HepG2 (cell line): ENCODE results near the gene ALG14. TPM values are rescaled to one million over a fixed set of nuclear protein-coding genes. Genes with fewer than 3 reads are reported as not detected.

Experiments used
- ARNT2 ChIP-seq: sonication (generic); formaldehyde crosslinking; IDR thresholded peaks from 2 replicates; pipeline ENCODE4 v1.8.0; 2022; ENCODE audit warnings: mild to moderate bottlenecking, low read depth, missing genetic modification reagents, moderate library complexity
- DMAP1 ChIP-seq: IDR thresholded peaks from 2 replicates; pipeline ENCODE4 v1.6.1; 2016
- EED ChIP-seq: sonication (generic); formaldehyde crosslinking; IDR thresholded peaks from 2 replicates; pipeline ENCODE4 v1.5.0; 2020; ENCODE audit warnings: mild to moderate bottlenecking, missing genetic modification reagents
- IRF2 ChIP-seq: IDR thresholded peaks from 2 replicates; pipeline ENCODE4 v1.6.1; 2018; ENCODE audit warnings: missing genetic modification reagents, missing compliant biosample characterization
- KLF16 ChIP-seq, 2 experiments: sonication (generic) in 1 of 2; formaldehyde crosslinking in 1 of 2; IDR thresholded peaks; 2 replicates each; pipeline versions ENCODE4 v1.6.1 to v1.8.0; 2016 to 2023; ENCODE audit warnings: missing genetic modification reagents in 2 of 2, missing compliant biosample characterization in 1 of 2
- MEF2D ChIP-seq: sonication (generic); formaldehyde crosslinking; IDR thresholded peaks from 2 replicates; pipeline ENCODE4 v1.5.1; 2020; ENCODE audit warnings: mild to moderate bottlenecking, missing genetic modification reagents
- SMAD3 ChIP-seq: sonication (generic); formaldehyde crosslinking; IDR thresholded peaks from 2 replicates; pipeline ENCODE4 v1.4.0; 2020; ENCODE audit warnings: missing genetic modification reagents
- STAG1 ChIP-seq: sonication (generic); formaldehyde crosslinking; IDR thresholded peaks from 2 replicates; pipeline ENCODE4 v1.4.0; 2020; ENCODE audit warnings: missing genetic modification reagents
- TMF1 ChIP-seq: sonication (generic); formaldehyde crosslinking; IDR thresholded peaks from 2 replicates; pipeline ENCODE4 v1.8.1; 2022; ENCODE audit warnings: low read depth, missing genetic modification reagents
- ZC3H13 ChIP-seq: sonication (generic); formaldehyde crosslinking; IDR thresholded peaks from 2 replicates; pipeline ENCODE4 v1.8.1; 2023; ENCODE audit warnings: mild to moderate bottlenecking, missing genetic modification reagents, moderate library complexity
- ZNF431 ChIP-seq: sonication (generic); formaldehyde crosslinking; IDR thresholded peaks from 2 replicates; pipeline ENCODE4 v1.9.0; 2022; ENCODE audit warnings: missing genetic modification reagents, low read depth, mild to moderate bottlenecking, borderline replicate concordance
- ZNF510 ChIP-seq: sonication (generic); formaldehyde crosslinking; IDR thresholded peaks from 2 replicates; pipeline ENCODE4 v1.4.0; 2020; ENCODE audit warnings: low read depth, mild to moderate bottlenecking, missing genetic modification reagents
- polyA plus RNA-seq, 8 experiments: library from polyadenylated mRNA; depleted of rRNA in 3 of 8; stranded (reverse) in 7 of 8; unstranded in 1 of 8; fragments of >200 nt; fragmentation: Illumina TruSeq in 4 of 8; extraction: Trizol in 4 of 8; gene quantifications; 2 replicates each; pipeline versions ENCODE4 v1.2.1 to v1.2.3, GENCODE V29; 2011 to 2016; ENCODE audit warnings: low read depth in 4 of 8, missing spikeins in 1 of 8, mixed read lengths in 1 of 8; ENCODE audit not compliant: insufficient read depth in 1 of 8
- total RNA-seq, 5 experiments: library from RNA; depleted of rRNA; stranded (reverse); fragments of >200 nt; fragmentation: Illumina TruSeq; extraction: Trizol; gene quantifications; 2 replicates each; pipeline ENCODE4 v1.2.3, GENCODE V29; 2016; ENCODE audit warnings: low read depth in 1 of 5
- TF ChIP-seq, protein P1 (sequence below): sonication (generic); formaldehyde crosslinking; IDR thresholded peaks from 2 replicates; pipeline ENCODE4 v1.4.0; 2020; ENCODE audit warnings: mild to moderate bottlenecking, missing genetic modification reagents
- TF ChIP-seq, protein P2 (sequence below): sonication (generic); formaldehyde crosslinking; IDR thresholded peaks from 2 replicates; pipeline ENCODE4 v1.5.0; 2020; ENCODE audit warnings: mild to moderate bottlenecking, low read depth, missing genetic modification reagents, borderline replicate concordance
- TF ChIP-seq, protein P3 (sequence below): sonication (generic); formaldehyde crosslinking; IDR thresholded peaks from 2 replicates; pipeline ENCODE4 v1.5.0; 2020; ENCODE audit warnings: missing genetic modification reagents
- TF ChIP-seq, protein P4 (sequence below): sonication (generic); formaldehyde crosslinking; IDR thresholded peaks from one replicate; pipeline ENCODE4 v1.5.1; 2020; ENCODE audit warnings: mild to moderate bottlenecking, missing genetic modification reagents; ENCODE audit errors: not compliant biosample characterization
- TF ChIP-seq, protein P5 (sequence below): sonication (generic); formaldehyde crosslinking; IDR thresholded peaks from 2 replicates; pipeline ENCODE4 v1.5.0; 2020; ENCODE audit warnings: mild to moderate bottlenecking, missing genetic modification reagents

Gene ALG14
- total and polyA plus RNA-seq, 2 of the 13 experiments (the other 11 are each of a cell fraction or from before 2014, with no cell fraction given): 4.5 to 12.7 TPM

DNA sequence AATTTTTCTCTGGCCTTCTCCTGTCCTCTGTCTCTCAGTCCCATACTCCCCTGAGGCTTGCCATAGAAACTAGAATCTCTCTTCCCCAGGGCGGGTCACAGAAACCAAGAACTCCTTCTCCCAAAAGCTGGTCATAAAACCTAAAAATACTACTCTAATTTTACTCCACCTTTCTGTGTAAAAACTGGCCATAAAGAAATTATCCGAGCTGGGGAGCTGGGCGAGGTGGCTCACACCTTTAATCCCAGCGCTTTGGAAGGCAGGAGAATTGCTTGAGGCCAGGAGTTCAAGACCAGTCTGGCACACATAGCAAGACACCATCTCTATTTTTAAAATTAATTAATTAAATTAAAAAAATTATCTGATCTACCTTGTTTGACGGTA, 3.0 kb downstream of the ALG14 start (continued):
- TF ChIP-seq, protein P1, sequence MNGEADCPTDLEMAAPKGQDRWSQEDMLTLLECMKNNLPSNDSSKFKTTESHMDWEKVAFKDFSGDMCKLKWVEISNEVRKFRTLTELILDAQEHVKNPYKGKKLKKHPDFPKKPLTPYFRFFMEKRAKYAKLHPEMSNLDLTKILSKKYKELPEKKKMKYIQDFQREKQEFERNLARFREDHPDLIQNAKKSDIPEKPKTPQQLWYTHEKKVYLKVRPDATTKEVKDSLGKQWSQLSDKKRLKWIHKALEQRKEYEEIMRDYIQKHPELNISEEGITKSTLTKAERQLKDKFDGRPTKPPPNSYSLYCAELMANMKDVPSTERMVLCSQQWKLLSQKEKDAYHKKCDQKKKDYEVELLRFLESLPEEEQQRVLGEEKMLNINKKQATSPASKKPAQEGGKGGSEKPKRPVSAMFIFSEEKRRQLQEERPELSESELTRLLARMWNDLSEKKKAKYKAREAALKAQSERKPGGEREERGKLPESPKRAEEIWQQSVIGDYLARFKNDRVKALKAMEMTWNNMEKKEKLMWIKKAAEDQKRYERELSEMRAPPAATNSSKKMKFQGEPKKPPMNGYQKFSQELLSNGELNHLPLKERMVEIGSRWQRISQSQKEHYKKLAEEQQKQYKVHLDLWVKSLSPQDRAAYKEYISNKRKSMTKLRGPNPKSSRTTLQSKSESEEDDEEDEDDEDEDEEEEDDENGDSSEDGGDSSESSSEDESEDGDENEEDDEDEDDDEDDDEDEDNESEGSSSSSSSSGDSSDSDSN (CRISPR knock-in tag): no peak
- TF ChIP-seq MEF2D (CRISPR knock-in tag) (no peak), ARNT2 (CRISPR knock-in tag) (no peak), SMAD3 (CRISPR knock-in tag) (0 out of 2 replicates have a peak, but pooled peaks have one; percentile 21), ZC3H13 (CRISPR knock-in tag) (no peak), IRF2 (CRISPR knock-in tag) (0 out of 2 replicates have a peak, but pooled peaks have one; percentile 0), KLF16 (CRISPR knock-in tag; IDR thresholded peaks at IDR 0.05) (peak in 1 of 2 experiments; percentile 5; a peak in 1 of 4 replicates), EED (no peak), ZNF510 (no peak), ZNF431 (CRISPR knock-in tag) (no peak), TMF1 (CRISPR knock-in tag) (no peak), STAG1 (CRISPR knock-in tag) (no peak), DMAP1 (CRISPR knock-in tag) (no peak)
- TF ChIP-seq, protein P2, sequence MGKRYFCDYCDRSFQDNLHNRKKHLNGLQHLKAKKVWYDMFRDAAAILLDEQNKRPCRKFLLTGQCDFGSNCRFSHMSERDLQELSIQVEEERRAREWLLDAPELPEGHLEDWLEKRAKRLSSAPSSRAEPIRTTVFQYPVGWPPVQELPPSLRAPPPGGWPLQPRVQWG (CRISPR knock-in tag): no peak
- TF ChIP-seq, protein P3, sequence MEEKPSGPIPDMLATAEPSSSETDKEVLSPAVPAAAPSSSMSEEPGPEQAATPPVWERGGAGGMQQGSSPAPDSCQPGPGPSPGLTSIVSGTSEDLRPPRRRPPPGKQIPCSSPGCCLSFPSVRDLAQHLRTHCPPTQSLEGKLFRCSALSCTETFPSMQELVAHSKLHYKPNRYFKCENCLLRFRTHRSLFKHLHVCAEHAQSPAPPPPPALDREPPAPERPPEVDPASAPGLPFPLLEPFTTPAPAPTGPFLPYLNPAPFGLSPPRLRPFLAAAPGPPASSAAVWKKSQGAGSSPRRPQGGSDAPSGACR (CRISPR knock-in tag): no peak
- TF ChIP-seq, protein P4, sequence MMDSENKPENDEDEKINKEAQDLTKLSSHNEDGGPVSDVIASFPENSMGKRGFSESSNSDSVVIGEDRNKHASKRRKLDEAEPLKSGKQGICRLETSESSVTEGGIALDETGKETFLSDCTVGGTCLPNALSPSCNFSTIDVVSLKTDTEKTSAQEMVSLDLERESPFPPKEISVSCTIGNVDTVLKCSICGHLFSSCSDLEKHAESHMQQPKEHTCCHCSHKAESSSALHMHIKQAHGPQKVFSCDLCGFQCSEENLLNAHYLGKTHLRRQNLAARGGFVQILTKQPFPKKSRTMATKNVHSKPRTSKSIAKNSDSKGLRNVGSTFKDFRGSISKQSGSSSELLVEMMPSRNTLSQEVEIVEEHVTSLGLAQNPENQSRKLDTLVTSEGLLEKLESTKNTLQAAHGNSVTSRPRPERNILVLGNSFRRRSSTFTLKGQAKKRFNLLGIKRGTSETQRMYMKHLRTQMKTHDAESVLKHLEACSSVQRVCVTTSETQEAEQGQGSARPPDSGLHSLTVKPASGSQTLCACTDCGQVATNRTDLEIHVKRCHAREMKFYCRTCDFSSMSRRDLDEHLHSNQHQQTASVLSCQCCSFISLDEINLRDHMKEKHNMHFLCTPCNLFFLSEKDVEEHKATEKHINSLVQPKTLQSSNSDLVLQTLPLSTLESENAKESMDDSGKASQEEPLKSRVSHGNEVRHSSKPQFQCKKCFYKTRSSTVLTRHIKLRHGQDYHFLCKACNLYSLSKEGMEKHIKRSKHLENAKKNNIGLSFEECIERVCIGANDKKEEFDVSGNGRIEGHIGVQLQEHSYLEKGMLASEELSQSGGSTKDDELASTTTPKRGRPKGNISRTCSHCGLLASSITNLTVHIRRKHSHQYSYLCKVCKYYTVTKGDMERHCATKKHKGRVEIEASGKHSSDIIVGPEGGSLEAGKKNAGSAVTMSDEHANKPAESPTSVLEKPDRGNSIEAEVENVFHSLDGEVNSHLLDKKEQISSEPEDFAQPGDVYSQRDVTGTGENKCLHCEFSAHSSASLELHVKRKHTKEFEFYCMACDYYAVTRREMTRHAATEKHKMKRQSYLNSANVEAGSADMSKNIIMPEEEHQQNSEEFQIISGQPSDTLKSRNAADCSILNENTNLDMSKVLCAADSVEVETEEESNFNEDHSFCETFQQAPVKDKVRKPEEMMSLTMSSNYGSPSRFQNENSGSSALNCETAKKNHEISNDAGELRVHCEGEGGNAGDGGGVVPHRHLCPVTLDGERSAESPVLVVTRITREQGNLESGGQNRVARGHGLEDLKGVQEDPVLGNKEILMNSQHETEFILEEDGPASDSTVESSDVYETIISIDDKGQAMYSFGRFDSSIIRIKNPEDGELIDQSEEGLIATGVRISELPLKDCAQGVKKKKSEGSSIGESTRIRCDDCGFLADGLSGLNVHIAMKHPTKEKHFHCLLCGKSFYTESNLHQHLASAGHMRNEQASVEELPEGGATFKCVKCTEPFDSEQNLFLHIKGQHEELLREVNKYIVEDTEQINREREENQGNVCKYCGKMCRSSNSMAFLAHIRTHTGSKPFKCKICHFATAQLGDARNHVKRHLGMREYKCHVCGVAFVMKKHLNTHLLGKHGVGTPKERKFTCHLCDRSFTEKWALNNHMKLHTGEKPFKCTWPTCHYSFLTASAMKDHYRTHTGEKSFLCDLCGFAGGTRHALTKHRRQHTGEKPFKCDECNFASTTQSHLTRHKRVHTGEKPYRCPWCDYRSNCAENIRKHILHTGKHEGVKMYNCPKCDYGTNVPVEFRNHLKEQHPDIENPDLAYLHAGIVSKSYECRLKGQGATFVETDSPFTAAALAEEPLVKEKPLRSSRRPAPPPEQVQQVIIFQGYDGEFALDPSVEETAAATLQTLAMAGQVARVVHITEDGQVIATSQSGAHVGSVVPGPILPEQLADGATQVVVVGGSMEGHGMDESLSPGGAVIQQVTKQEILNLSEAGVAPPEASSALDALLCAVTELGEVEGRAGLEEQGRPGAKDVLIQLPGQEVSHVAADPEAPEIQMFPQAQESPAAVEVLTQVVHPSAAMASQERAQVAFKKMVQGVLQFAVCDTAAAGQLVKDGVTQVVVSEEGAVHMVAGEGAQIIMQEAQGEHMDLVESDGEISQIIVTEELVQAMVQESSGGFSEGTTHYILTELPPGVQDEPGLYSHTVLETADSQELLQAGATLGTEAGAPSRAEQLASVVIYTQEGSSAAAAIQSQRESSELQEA (CRISPR knock-in tag): no peak
- TF ChIP-seq, protein P5, sequence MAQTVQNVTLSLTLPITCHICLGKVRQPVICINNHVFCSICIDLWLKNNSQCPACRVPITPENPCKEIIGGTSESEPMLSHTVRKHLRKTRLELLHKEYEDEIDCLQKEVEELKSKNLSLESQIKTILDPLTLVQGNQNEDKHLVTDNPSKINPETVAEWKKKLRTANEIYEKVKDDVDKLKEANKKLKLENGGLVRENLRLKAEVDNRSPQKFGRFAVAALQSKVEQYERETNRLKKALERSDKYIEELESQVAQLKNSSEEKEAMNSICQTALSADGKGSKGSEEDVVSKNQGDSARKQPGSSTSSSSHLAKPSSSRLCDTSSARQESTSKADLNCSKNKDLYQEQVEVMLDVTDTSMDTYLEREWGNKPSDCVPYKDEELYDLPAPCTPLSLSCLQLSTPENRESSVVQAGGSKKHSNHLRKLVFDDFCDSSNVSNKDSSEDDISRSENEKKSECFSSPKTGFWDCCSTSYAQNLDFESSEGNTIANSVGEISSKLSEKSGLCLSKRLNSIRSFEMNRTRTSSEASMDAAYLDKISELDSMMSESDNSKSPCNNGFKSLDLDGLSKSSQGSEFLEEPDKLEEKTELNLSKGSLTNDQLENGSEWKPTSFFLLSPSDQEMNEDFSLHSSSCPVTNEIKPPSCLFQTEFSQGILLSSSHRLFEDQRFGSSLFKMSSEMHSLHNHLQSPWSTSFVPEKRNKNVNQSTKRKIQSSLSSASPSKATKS: 0 out of 2 replicates have a peak, but pooled peaks have one; percentile 2
